Measurements from ENCODE around the gene ABCB6.
"Not testable (repeated sequence)": the region's sequence is repeated elsewhere in the genome, so short reads cannot be mapped to it uniquely, and the experiment has no call there.

Gene ABCB6

GRCh38 chr2:219213486-219214071 is 5.2 kb downstream of the ABCB6 start:
- no peak for DNase-seq (ENCODE audit: low read depth in 2 of 2)

GRCh38 chr2:219213026-219213415 is 5.7 kb downstream of the ABCB6 start:
- DNase-seq (ENCODE audit: low read depth in 2 of 2), result no peak

GRCh38 chr2:219210886-219211362 is 7.8 kb downstream of the ABCB6 start:
- no peak for DNase-seq (ENCODE audit: low read depth in 2 of 2)

GRCh38 chr2:219210196-219210885 is 8.4 kb downstream of the ABCB6 start:
- DNase-seq (ENCODE audit: low read depth in 2 of 2), result no peak

- DNase-seq (ENCODE audit: low read depth in 2 of 2), result no peak
Observed at GRCh38 chr2:219209236-219210195, 9.2 kb downstream of the ABCB6 start.

GRCh38 chr2:219207884-219208740 is 10.6 kb downstream of the ABCB6 start:
- DNase-seq (ENCODE audit: low read depth in 2 of 2), result no peak

GRCh38 chr2:219207134-219207883 is 11.4 kb downstream of the ABCB6 start:
- no peak for DNase-seq (ENCODE audit: low read depth in 2 of 2)

- DNase-seq (ENCODE audit: low read depth in 2 of 2), result peak; percentile 88 to 93
Observed at GRCh38 chr2:219206328-219207133, 12.2 kb downstream of the ABCB6 start, which contains the start of gene ZFAND2B. Gene ZFAND2B, plus strand, starts transcription at chr2:219206782. Its CDS starts 206 bp downstream, at chr2:219206988.

- no peak for DNase-seq (ENCODE audit: low read depth in 2 of 2)
Observed at GRCh38 chr2:219205981-219206327, 12.8 kb downstream of the ABCB6 start.

GRCh38 chr2:219205165-219205538 is 13.6 kb downstream of the ABCB6 start:
- no peak for DNase-seq (ENCODE audit: low read depth in 2 of 2)

- DNase-seq (ENCODE audit: low read depth in 2 of 2), result no peak
Observed at GRCh38 chr2:219204425-219205164, 14.2 kb downstream of the ABCB6 start.

- not testable (repeated sequence) for DNase-seq (ENCODE audit: low read depth in 2 of 2)
Observed at GRCh38 chr2:219201331-219201730, 17.4 kb downstream of the ABCB6 start.

- not testable (repeated sequence) for DNase-seq (ENCODE audit: low read depth in 2 of 2)
Observed at GRCh38 chr2:219200502-219201326, 18.0 kb downstream of the ABCB6 start.

GRCh38 chr2:219199470-219200211 is 19.1 kb downstream of the ABCB6 start:
- DNase-seq (ENCODE audit: low read depth in 2 of 2), result no peak

GRCh38 chr2:219198974-219199373 is 19.8 kb downstream of the ABCB6 start:
- no peak for DNase-seq (ENCODE audit: low read depth in 2 of 2)

GRCh38 chr2:219197388-219197787 is 21.4 kb downstream of the ABCB6 start:
- DNase-seq (ENCODE audit: low read depth in 2 of 2), result no peak

- no peak for DNase-seq (ENCODE audit: low read depth in 2 of 2)
Observed at GRCh38 chr2:219186754-219187456, 31.9 kb downstream of the ABCB6 start.
